ENCODE data around the gene SAMD1.

The SAMD1 gene

GRCh38 chr19:14113762-14114414 lies 23.3 kb upstream of the SAMD1 start:
- no peak for DNase-seq (ENCODE audit: low read depth in 2 of 2)

GRCh38 chr19:14112809-14113385 lies 22.3 kb upstream of the SAMD1 start:
- no peak for DNase-seq (ENCODE audit: low read depth in 2 of 2)

- no peak for DNase-seq (ENCODE audit: low read depth in 2 of 2)
Observed at GRCh38 chr19:14112051-14112808, 21.7 kb upstream of the SAMD1 start.

GRCh38 chr19:14111486-14111885 lies 20.9 kb upstream of the SAMD1 start:
- DNase-seq (ENCODE audit: low read depth in 2 of 2), result no peak

GRCh38 chr19:14110650-14111049 lies 20.1 kb upstream of the SAMD1 start:
- no peak for DNase-seq (ENCODE audit: low read depth in 2 of 2)

- DNase-seq (ENCODE audit: low read depth in 2 of 2), result no peak
Observed at GRCh38 chr19:14107581-14108461, 17.3 kb upstream of the SAMD1 start.

- no peak for DNase-seq (ENCODE audit: low read depth in 2 of 2)
Observed at GRCh38 chr19:14106840-14107239, 16.3 kb upstream of the SAMD1 start.

GRCh38 chr19:14105680-14106079 lies 15.1 kb upstream of the SAMD1 start:
- no peak for DNase-seq (ENCODE audit: low read depth in 2 of 2)

GRCh38 chr19:14103310-14103709 lies 12.8 kb upstream of the SAMD1 start:
- DNase-seq (ENCODE audit: low read depth in 2 of 2), result no peak

GRCh38 chr19:14102756-14103155 lies 12.2 kb upstream of the SAMD1 start:
- DNase-seq (ENCODE audit: low read depth in 2 of 2), result no peak

- DNase-seq (ENCODE audit: low read depth in 2 of 2), result no peak
Observed at GRCh38 chr19:14102102-14102696, 11.6 kb upstream of the SAMD1 start.

GRCh38 chr19:14101003-14101545 lies 10.5 kb upstream of the SAMD1 start:
- DNase-seq (ENCODE audit: low read depth in 2 of 2), result no peak

GRCh38 chr19:14097532-14098151 lies 7.1 kb upstream of the SAMD1 start:
- no peak for DNase-seq (ENCODE audit: low read depth in 2 of 2)

- no peak for DNase-seq (ENCODE audit: low read depth in 2 of 2)
Observed at GRCh38 chr19:14096272-14096992, 5.9 kb upstream of the SAMD1 start.

GRCh38 chr19:14094854-14095253 lies 4.3 kb upstream of the SAMD1 start:
- no peak for DNase-seq (ENCODE audit: low read depth in 2 of 2)

- no peak for DNase-seq (ENCODE audit: low read depth in 2 of 2)
Observed at GRCh38 chr19:14093117-14093823, 2.7 kb upstream of the SAMD1 start.

GRCh38 chr19:14091813-14092462 lies 1.4 kb upstream of the SAMD1 start:
- peak in 1 of 2 donors; percentile 39 for DNase-seq (ENCODE audit: low read depth in 2 of 2)

- DNase-seq (ENCODE audit: low read depth in 2 of 2), result peak in 1 of 2 donors; percentile 50
Observed at GRCh38 chr19:14091081-14091812, 696 bp upstream of the SAMD1 start.

All from stimulated activated CD8-positive, alpha-beta memory T cell treated with anti-CD3 and anti-CD28 coated beads, Interleukin-7, amount 100 ng/mL, for 4 hours (primary cell).